A549 (cell line): ENCODE results near the gene TOM1L2. TPM values are rescaled to one million over a fixed set of nuclear protein-coding genes. Genes with fewer than 3 reads are reported as not detected.

Experiments
- ATAC-seq, 2 experiments: fragments of 200-7000 bp in 1 of 2; fragments of >200 bp in 1 of 2; cut with Nextera tagmentation in 1 of 2; cut with Tn5 transposase in 1 of 2; 3 replicates each; pipeline versions ENCODE4 v1.8.0 to v1.9.1; 2018 to 2020; ENCODE audit warnings: mild to moderate bottlenecking in 1 of 2, moderate library complexity in 1 of 2
- CTCF ChIA-PET: fragments of 300-600 bp; sonication (Branson Sonifier 250); formaldehyde crosslinking; extraction: SDS; loops from one replicate; lab custom pipeline; 2021; ENCODE audit warnings: antibody characterized with exemption, inconsistent platforms; lab: Yijun Ruan, JAX
- POLR2A ChIA-PET: fragments of 350-600 bp; formaldehyde crosslinking; extraction: SDS; loops from one replicate; lab custom pipeline; 2021; ENCODE audit warnings: antibody characterized with exemption, inconsistent platforms; lab: Yijun Ruan, JAX
- DNase-seq, 2 experiments: peaks; one replicate each; pipeline versions ENCODE4 v3.0.0 to v3.0.0-alpha.2; 2011 to 2016; ENCODE audit warnings: low read depth in 1 of 2, low spot score in 1 of 2
- FAIRE-seq: peaks from 2 replicates; lab custom pipeline; 2011; peaks lifted over from hg19 to GRCh38; lab: Jason Lieb, UNC
- H3K27ac ChIP-seq, 2 experiments: fragments of >200 bp; sonication (Bioruptor Twin); formaldehyde crosslinking; 3 replicates each; pipeline ENCODE4 v1.5.1; 2016 to 2017
- H3K4me1 ChIP-seq: fragments of >200 bp; sonication (Bioruptor Twin); formaldehyde crosslinking; 3 replicates; pipeline ENCODE4 v1.6.1; 2016
- H3K4me2 ChIP-seq: fragments of >200 bp; sonication (Bioruptor Twin); formaldehyde crosslinking; 3 replicates; pipeline ENCODE4 v1.6.1; 2016
- H3K4me3 ChIP-seq: fragments of >200 bp; sonication (Bioruptor Twin); formaldehyde crosslinking; 3 replicates; pipeline ENCODE4 v1.5.1; 2016
- H3K9me3 ChIP-seq: fragments of >200 bp; sonication (Bioruptor Twin); formaldehyde crosslinking; 3 replicates; pipeline ENCODE4 v1.6.1; 2016
- BHLHE40 ChIP-seq: IDR thresholded peaks from 2 replicates; pipeline ENCODE4 v1.6.1; 2012; ENCODE audit warnings: low read depth, low read length, inconsistent platforms
- CEBPB ChIP-seq, 2 experiments: fragments of >200 bp in 1 of 2; sonication (Bioruptor Twin) in 1 of 2; formaldehyde crosslinking in 1 of 2; IDR thresholded peaks; 2 replicates each; pipeline ENCODE4 v1.6.1; 2012 to 2016
- CHD2 ChIP-seq: fragments of 150-350 bp; IDR thresholded peaks from 2 replicates; pipeline ENCODE4 v1.6.1; 2014; ENCODE audit warnings: low read length; ENCODE audit not compliant: partially characterized antibody
- ESRRA ChIP-seq: fragments of 150-350 bp; IDR thresholded peaks from 2 replicates; pipeline ENCODE4 v1.6.1; 2014; ENCODE audit warnings: mild to moderate bottlenecking, low read length, borderline replicate concordance
- KDM5A ChIP-seq: fragments of 200-600 bp; sonication (generic); IDR thresholded peaks from 2 replicates; pipeline ENCODE4 v1.6.1; 2016; ENCODE audit warnings: antibody characterized with exemption, mild to moderate bottlenecking
- POLR2A ChIP-seq: IDR thresholded peaks from 2 replicates; pipeline ENCODE4 v1.6.1; 2012; ENCODE audit warnings: mild to moderate bottlenecking, low read length
- RARB ChIP-seq: fragments of 250-450 bp; sonication (Bioruptor Pico); IDR thresholded peaks from 2 replicates; pipeline ENCODE4 v1.8.0; 2021; ENCODE audit warnings: mild to moderate bottlenecking, moderate library complexity
- SREBF2 ChIP-seq: fragments of 450-650 bp; IDR thresholded peaks from 2 replicates; pipeline ENCODE4 v1.6.1; 2014; ENCODE audit warnings: mild to moderate bottlenecking, moderate library complexity
- ZC3H11A ChIP-seq: fragments of 450-650 bp; IDR thresholded peaks from 2 replicates; pipeline ENCODE4 v1.6.1; 2014; ENCODE audit warnings: antibody characterized with exemption, mild to moderate bottlenecking
- ZNF302 ChIP-seq: fragments of 250-450 bp; sonication (Bioruptor Pico); IDR thresholded peaks from 2 replicates; pipeline ENCODE4 v1.9.0; 2021; ENCODE audit warnings: inconsistent platforms, mild to moderate bottlenecking, moderate library complexity
- WGBS: methylation state at CpG from one replicate; pipeline ENCODE4 v1.1.6; 2017; ENCODE audit errors: missing lambda C conversion rate; 5-methylcytosine and 5-hydroxymethylcytosine counted together
- polyA plus RNA-seq, 4 experiments: library from polyadenylated mRNA; depleted of rRNA in 3 of 4; stranded (reverse); fragments of >200 nt; fragmentation: RNase III in 1 of 4; extraction: RNeasy Plus Mini Kit Qiagen cat#74134 plus additional on column Dnase treatment in 1 of 4; gene quantifications; 2 replicates in 3 of 4; 3 replicates in 1 of 4; pipeline ENCODE4 v1.2.3, GENCODE V29; 2011 to 2017
- TF ChIP-seq, protein P1 (sequence below): fragments of 200-600 bp; sonication (generic); IDR thresholded peaks from 2 replicates; pipeline ENCODE4 v1.6.1; 2016; ENCODE audit warnings: antibody characterized with exemption, mild to moderate bottlenecking, moderate library complexity
- TF ChIP-seq, protein P2 (sequence below): fragments of >200 bp; sonication (Bioruptor Twin); formaldehyde crosslinking; IDR thresholded peaks from 3 replicates; pipeline ENCODE4 v1.5.1; 2016
- TF ChIP-seq, protein P3 (sequence below): fragments of 250-450 bp; sonication (Bioruptor Pico); IDR thresholded peaks from 2 replicates; pipeline ENCODE4 v1.5.0; 2021; ENCODE audit warnings: mild to moderate bottlenecking, moderate library complexity, borderline replicate concordance

TOM1L2 gene
- polyA plus RNA-seq, 2 of the 4 experiments (the other 2 are of a cell fraction) = 19.2 to 24.7 TPM

DNA sequence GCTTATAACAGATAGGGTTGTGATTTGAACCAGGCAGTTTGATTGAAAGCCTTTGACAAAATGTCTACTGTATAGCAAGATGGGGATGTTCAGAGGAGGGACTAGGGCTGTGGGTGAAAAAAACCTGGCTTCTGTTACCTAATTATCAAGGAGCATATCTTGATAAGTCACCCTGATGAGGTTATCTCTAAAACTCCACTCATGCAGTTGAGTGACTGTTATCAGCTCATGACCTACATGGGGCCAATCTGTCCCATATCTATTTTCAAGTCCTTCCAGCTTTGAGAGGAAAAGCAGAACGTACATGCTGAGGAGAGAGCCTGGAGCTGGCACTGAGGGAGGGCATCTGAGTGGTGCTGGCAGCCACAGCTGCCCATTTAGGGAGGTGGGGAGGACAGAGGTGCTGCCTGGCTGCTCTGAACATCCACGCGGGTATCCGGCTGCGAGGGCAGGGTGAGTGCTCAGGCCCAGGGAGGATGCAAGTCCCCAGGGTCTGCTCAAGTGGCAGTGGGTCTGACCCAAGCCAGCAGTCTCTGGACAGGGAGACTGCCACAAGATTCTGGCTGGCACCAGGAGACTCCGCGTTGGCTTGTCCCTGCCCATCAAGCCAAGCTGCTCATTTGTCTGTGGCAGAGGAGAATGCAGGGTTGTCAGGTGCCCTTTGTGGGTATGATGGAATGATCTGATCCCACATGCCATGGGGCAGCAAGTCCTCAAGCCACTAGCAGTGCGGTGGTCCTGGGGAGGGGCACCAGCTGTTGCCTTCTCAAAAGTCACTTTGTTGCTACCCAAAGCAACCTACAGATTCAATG lies 37.6 kb upstream of the TOM1L2 start:
- FAIRE-seq (no peak), ATAC-seq (no peak), DNase-seq (no peak)
- CTCF ChIA-PET = interaction anchor here (1.0 to 1.9 kb wide), 3 partner anchors 23 to 118 kb away, joined by 4 to 7 read pairs (median 4); no protein-coding TSS in a partner anchor
- Histone ChIP-seq H3K4me2 (no peak overlapping the region), H3K27ac (no peak overlapping the region), H3K4me3 (no peak overlapping the region), H3K9me3 (no peaks in the 10 kb centered on the region), H3K4me1 (no peaks in the 10 kb centered on the region)
- TF ChIP-seq POLR2A = no peak
- no peak for TF ChIP-seq ESRRA
- TF ChIP-seq CHD2 = no peak
- TF ChIP-seq, protein P1, sequence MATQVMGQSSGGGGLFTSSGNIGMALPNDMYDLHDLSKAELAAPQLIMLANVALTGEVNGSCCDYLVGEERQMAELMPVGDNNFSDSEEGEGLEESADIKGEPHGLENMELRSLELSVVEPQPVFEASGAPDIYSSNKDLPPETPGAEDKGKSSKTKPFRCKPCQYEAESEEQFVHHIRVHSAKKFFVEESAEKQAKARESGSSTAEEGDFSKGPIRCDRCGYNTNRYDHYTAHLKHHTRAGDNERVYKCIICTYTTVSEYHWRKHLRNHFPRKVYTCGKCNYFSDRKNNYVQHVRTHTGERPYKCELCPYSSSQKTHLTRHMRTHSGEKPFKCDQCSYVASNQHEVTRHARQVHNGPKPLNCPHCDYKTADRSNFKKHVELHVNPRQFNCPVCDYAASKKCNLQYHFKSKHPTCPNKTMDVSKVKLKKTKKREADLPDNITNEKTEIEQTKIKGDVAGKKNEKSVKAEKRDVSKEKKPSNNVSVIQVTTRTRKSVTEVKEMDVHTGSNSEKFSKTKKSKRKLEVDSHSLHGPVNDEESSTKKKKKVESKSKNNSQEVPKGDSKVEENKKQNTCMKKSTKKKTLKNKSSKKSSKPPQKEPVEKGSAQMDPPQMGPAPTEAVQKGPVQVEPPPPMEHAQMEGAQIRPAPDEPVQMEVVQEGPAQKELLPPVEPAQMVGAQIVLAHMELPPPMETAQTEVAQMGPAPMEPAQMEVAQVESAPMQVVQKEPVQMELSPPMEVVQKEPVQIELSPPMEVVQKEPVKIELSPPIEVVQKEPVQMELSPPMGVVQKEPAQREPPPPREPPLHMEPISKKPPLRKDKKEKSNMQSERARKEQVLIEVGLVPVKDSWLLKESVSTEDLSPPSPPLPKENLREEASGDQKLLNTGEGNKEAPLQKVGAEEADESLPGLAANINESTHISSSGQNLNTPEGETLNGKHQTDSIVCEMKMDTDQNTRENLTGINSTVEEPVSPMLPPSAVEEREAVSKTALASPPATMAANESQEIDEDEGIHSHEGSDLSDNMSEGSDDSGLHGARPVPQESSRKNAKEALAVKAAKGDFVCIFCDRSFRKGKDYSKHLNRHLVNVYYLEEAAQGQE = no peak
- TF ChIP-seq ZC3H11A = no peak
- POLR2A ChIA-PET = no interaction called here
- 81% methylated on average over 8 of the region's 8 CpGs for WGBS

DNA sequence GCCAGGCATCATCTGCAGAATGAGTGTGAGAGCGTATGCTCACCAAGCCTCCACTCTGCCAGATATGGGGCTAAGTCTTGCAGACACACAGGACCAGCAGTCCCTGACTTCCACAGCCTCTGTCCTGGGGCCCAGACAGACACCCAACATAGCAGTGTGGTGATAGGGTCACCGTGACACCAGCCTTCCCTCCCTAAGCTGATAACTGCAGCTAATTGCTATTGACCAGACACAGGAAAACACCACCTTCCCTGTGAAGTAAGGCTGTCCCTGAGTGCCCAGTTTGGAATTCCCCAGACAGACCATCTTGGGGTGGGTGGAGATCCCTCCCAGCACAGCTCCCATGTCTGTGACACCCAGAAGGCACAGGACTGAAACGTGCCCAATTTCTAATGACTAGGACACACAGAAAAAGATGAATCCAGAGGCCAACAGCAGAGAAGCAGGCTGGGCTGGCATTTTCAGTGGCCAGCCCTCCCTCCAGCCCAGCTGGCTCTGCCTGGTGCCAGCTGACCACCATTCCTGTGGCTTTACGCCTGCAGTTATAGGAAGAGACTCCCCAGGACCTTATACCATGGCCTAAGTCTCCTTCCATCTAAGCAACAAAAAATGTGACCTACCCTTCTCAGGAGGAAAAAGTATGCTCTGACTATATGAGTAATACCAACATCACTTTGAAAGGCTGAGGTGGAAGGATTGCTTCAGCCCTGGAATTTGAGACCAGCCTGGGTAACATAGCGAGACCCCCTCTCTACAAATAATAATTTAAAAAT lies 36.5 kb upstream of the TOM1L2 start:
- CTCF ChIA-PET = interaction anchor here (1.1 to 2.0 kb wide), 3 partner anchors 15 to 24 kb away, joined by 3 to 9 read pairs (median 4); no protein-coding TSS in a partner anchor
- DNase-seq (no peak), FAIRE-seq (no peak), ATAC-seq (no peak)
- Histone ChIP-seq H3K4me2 (no peak overlapping the region), H3K27ac (no peak overlapping the region), H3K9me3 (no peaks in the 10 kb centered on the region), H3K4me3 (no peak overlapping the region), H3K4me1 (no peaks in the 10 kb centered on the region)
- POLR2A ChIA-PET = no interaction called here
- TF ChIP-seq CEBPB (IDR thresholded peaks at IDR 0.05) = no peak
- TF ChIP-seq BHLHE40 = no peak
- TF ChIP-seq RARB (CRISPR knock-in tag) = no peak
- TF ChIP-seq, protein P2, sequence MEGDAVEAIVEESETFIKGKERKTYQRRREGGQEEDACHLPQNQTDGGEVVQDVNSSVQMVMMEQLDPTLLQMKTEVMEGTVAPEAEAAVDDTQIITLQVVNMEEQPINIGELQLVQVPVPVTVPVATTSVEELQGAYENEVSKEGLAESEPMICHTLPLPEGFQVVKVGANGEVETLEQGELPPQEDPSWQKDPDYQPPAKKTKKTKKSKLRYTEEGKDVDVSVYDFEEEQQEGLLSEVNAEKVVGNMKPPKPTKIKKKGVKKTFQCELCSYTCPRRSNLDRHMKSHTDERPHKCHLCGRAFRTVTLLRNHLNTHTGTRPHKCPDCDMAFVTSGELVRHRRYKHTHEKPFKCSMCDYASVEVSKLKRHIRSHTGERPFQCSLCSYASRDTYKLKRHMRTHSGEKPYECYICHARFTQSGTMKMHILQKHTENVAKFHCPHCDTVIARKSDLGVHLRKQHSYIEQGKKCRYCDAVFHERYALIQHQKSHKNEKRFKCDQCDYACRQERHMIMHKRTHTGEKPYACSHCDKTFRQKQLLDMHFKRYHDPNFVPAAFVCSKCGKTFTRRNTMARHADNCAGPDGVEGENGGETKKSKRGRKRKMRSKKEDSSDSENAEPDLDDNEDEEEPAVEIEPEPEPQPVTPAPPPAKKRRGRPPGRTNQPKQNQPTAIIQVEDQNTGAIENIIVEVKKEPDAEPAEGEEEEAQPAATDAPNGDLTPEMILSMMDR = no peak
- no peak for TF ChIP-seq ZNF302 (CRISPR knock-in tag)
- TF ChIP-seq, protein P1 = no peak
- TF ChIP-seq, protein P3, sequence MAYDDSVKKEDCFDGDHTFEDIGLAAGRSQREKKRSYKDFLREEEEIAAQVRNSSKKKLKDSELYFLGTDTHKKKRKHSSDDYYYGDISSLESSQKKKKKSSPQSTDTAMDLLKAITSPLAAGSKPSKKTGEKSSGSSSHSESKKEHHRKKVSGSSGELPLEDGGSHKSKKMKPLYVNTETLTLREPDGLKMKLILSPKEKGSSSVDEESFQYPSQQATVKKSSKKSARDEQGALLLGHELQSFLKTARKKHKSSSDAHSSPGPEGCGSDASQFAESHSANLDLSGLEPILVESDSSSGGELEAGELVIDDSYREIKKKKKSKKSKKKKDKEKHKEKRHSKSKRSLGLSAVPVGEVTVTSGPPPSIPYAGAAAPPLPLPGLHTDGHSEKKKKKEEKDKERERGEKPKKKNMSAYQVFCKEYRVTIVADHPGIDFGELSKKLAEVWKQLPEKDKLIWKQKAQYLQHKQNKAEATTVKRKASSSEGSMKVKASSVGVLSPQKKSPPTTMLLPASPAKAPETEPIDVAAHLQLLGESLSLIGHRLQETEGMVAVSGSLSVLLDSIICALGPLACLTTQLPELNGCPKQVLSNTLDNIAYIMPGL (CRISPR knock-in tag) = no peak
- no peak for TF ChIP-seq ZC3H11A
- no peak for TF ChIP-seq SREBF2
- TF ChIP-seq KDM5A = no peak
- WGBS = 72% methylated on average over 5 of the region's 5 CpGs
